A549 (cell line): ENCODE measurements around the gene PRKN. TPM values are rescaled to one million over a fixed set of nuclear protein-coding genes. Genes with fewer than 3 reads are reported as not detected.

Experiments used
- ATAC-seq, 2 experiments: fragments of 200-7000 bp in 1 of 2; fragments of >200 bp in 1 of 2; cut with Nextera tagmentation in 1 of 2; cut with Tn5 transposase in 1 of 2; 3 replicates each; pipeline versions ENCODE4 v1.8.0 to v1.9.1; 2018 to 2020; ENCODE audit warnings: mild to moderate bottlenecking in 1 of 2, moderate library complexity in 1 of 2
- CTCF ChIA-PET: fragments of 300-600 bp; sonication (Branson Sonifier 250); formaldehyde crosslinking; extraction: SDS; loops from one replicate; lab custom pipeline; 2021; ENCODE audit warnings: antibody characterized with exemption, inconsistent platforms; lab: Yijun Ruan, JAX
- POLR2A ChIA-PET: fragments of 350-600 bp; formaldehyde crosslinking; extraction: SDS; loops from one replicate; lab custom pipeline; 2021; ENCODE audit warnings: antibody characterized with exemption, inconsistent platforms; lab: Yijun Ruan, JAX
- DNase-seq, 2 experiments: peaks; one replicate each; pipeline versions ENCODE4 v3.0.0 to v3.0.0-alpha.2; 2011 to 2016; ENCODE audit warnings: low read depth in 1 of 2, low spot score in 1 of 2
- FAIRE-seq: peaks from 2 replicates; lab custom pipeline; 2011; peaks lifted over from hg19 to GRCh38; lab: Jason Lieb, UNC
- H3K27ac ChIP-seq, 2 experiments: fragments of >200 bp; sonication (Bioruptor Twin); formaldehyde crosslinking; 3 replicates each; pipeline ENCODE4 v1.5.1; 2016 to 2017
- H3K4me1 ChIP-seq: fragments of >200 bp; sonication (Bioruptor Twin); formaldehyde crosslinking; 3 replicates; pipeline ENCODE4 v1.6.1; 2016
- H3K4me2 ChIP-seq: fragments of >200 bp; sonication (Bioruptor Twin); formaldehyde crosslinking; 3 replicates; pipeline ENCODE4 v1.6.1; 2016
- H3K4me3 ChIP-seq: fragments of >200 bp; sonication (Bioruptor Twin); formaldehyde crosslinking; 3 replicates; pipeline ENCODE4 v1.5.1; 2016
- H3K9me3 ChIP-seq: fragments of >200 bp; sonication (Bioruptor Twin); formaldehyde crosslinking; 3 replicates; pipeline ENCODE4 v1.6.1; 2016
- BCL3 ChIP-seq: fragments of >200 bp; sonication (Bioruptor Twin); formaldehyde crosslinking; IDR thresholded peaks from 3 replicates; pipeline ENCODE4 v1.6.1; 2016
- BHLHE40 ChIP-seq: IDR thresholded peaks from 2 replicates; pipeline ENCODE4 v1.6.1; 2012; ENCODE audit warnings: low read depth, low read length, inconsistent platforms
- CBX2 ChIP-seq: fragments of 200-600 bp; sonication (generic); IDR thresholded peaks from 2 replicates; pipeline ENCODE4 v1.6.1; 2016; ENCODE audit warnings: low read depth, mild to moderate bottlenecking, borderline replicate concordance
- CBX8 ChIP-seq: fragments of 200-600 bp; sonication (generic); IDR thresholded peaks from 2 replicates; pipeline ENCODE4 v1.6.1; 2016
- CHD2 ChIP-seq: fragments of 150-350 bp; IDR thresholded peaks from 2 replicates; pipeline ENCODE4 v1.6.1; 2014; ENCODE audit warnings: low read length; ENCODE audit not compliant: partially characterized antibody
- CHD4 ChIP-seq: fragments of 200-600 bp; sonication (generic); IDR thresholded peaks from 2 replicates; pipeline ENCODE4 v1.6.1; 2016; ENCODE audit warnings: antibody characterized with exemption, mild to moderate bottlenecking, borderline replicate concordance
- CTCF ChIP-seq: fragments of >200 bp; sonication (Bioruptor Twin); formaldehyde crosslinking; IDR thresholded peaks from 3 replicates; pipeline ENCODE4 v1.5.1; 2016
- EHMT2 ChIP-seq: fragments of 200-600 bp; sonication (generic); IDR thresholded peaks from 2 replicates; pipeline ENCODE4 v1.6.1; 2016; ENCODE audit warnings: antibody characterized with exemption, low read depth, mild to moderate bottlenecking, moderate library complexity
- EP300 ChIP-seq, 2 experiments: fragments of >200 bp; sonication (Bioruptor Twin); formaldehyde crosslinking; IDR thresholded peaks; 2 replicates in 1 of 2; 3 replicates in 1 of 2; pipeline ENCODE4 v1.6.1; 2016 to 2017
- FOSB ChIP-seq: fragments of 250-450 bp; sonication (Bioruptor Pico); IDR thresholded peaks from 2 replicates; pipeline ENCODE4 v1.5.0; 2020; ENCODE audit warnings: mild to moderate bottlenecking, moderate library complexity
- FOSL2 ChIP-seq, 2 experiments: fragments of 450-650 bp in 1 of 2; fragments of >200 bp in 1 of 2; sonication (Bioruptor Twin) in 1 of 2; formaldehyde crosslinking; IDR thresholded peaks; 2 replicates each; pipeline versions ENCODE4 v1.5.0 to v1.6.1; 2016 to 2020; ENCODE audit warnings: mild to moderate bottlenecking in 1 of 2, moderate library complexity in 1 of 2
- FOXS1 ChIP-seq: fragments of 250-450 bp; sonication (Bioruptor Pico); IDR thresholded peaks from 2 replicates; pipeline ENCODE4 v1.5.0; 2020; ENCODE audit warnings: mild to moderate bottlenecking, moderate library complexity
- HDAC2 ChIP-seq: fragments of 200-600 bp; sonication (generic); IDR thresholded peaks from 2 replicates; pipeline ENCODE4 v1.6.1; 2016
- HEYL ChIP-seq: fragments of 250-450 bp; sonication (Bioruptor Pico); IDR thresholded peaks from 2 replicates; pipeline ENCODE4 v1.8.0; 2021; ENCODE audit warnings: mild to moderate bottlenecking, moderate library complexity
- HOXA7 ChIP-seq: fragments of 250-450 bp; sonication (Bioruptor Pico); IDR thresholded peaks from 2 replicates; pipeline ENCODE4 v1.5.0; 2020; ENCODE audit warnings: mild to moderate bottlenecking, moderate library complexity
- KDM1A ChIP-seq: fragments of 200-600 bp; sonication (generic); IDR thresholded peaks from 2 replicates; pipeline ENCODE4 v1.6.1; 2016; ENCODE audit warnings: low read depth, mild to moderate bottlenecking
- MAFK ChIP-seq: fragments of 450-650 bp; IDR thresholded peaks from 2 replicates; pipeline ENCODE4 v1.6.1; 2014; ENCODE audit not compliant: partially characterized antibody
- MAX ChIP-seq: IDR thresholded peaks from 2 replicates; pipeline ENCODE4 v1.6.1; 2012
- MYC ChIP-seq: IDR thresholded peaks from 2 replicates; pipeline ENCODE4 v1.6.1; 2012; ENCODE audit warnings: mild to moderate bottlenecking, inconsistent platforms, low read length, improper control_type of control experiment, borderline replicate concordance
- NFE2L2 ChIP-seq: fragments of 150-350 bp; conservative IDR thresholded peaks from 2 replicates; pipeline ENCODE4 v1.6.1; 2014; ENCODE audit warnings: low read length
- PBX3 ChIP-seq: IDR thresholded peaks from 2 replicates; pipeline ENCODE4 v1.6.1; 2012
- POLR2A ChIP-seq: IDR thresholded peaks from 2 replicates; pipeline ENCODE4 v1.6.1; 2012; ENCODE audit warnings: mild to moderate bottlenecking, low read length
- POLR2AphosphoS2 ChIP-seq: conservative IDR thresholded peaks from 2 replicates; pipeline ENCODE4 v1.6.1; 2012; ENCODE audit warnings: low read length, improper control_type of control experiment, inconsistent platforms
- RCOR1 ChIP-seq: fragments of 150-350 bp; IDR thresholded peaks from 2 replicates; pipeline ENCODE4 v1.6.1; 2014; ENCODE audit warnings: antibody characterized with exemption, low read length, low read depth
- SMC3 ChIP-seq: fragments of >200 bp; sonication (Bioruptor Twin); formaldehyde crosslinking; IDR thresholded peaks from 3 replicates; pipeline ENCODE4 v1.6.1; 2018; ENCODE audit warnings: inconsistent platforms
- SREBF2 ChIP-seq: fragments of 450-650 bp; IDR thresholded peaks from 2 replicates; pipeline ENCODE4 v1.6.1; 2014; ENCODE audit warnings: mild to moderate bottlenecking, moderate library complexity
- USF2 ChIP-seq: fragments of 450-650 bp; IDR thresholded peaks from 2 replicates; pipeline ENCODE4 v1.6.1; 2014; ENCODE audit warnings: antibody characterized with exemption
- ZFP36 ChIP-seq: fragments of 450-650 bp; IDR thresholded peaks from 2 replicates; pipeline ENCODE4 v1.6.1; 2014; ENCODE audit warnings: borderline replicate concordance; ENCODE audit not compliant: partially characterized antibody
- ZSCAN20 ChIP-seq: fragments of 250-450 bp; sonication (Bioruptor Pico); IDR thresholded peaks from 2 replicates; pipeline ENCODE4 v1.8.0; 2022; ENCODE audit warnings: mild to moderate bottlenecking, moderate library complexity
- WGBS: methylation state at CpG from one replicate; pipeline ENCODE4 v1.1.6; 2017; ENCODE audit errors: missing lambda C conversion rate; 5-methylcytosine and 5-hydroxymethylcytosine counted together
- polyA plus RNA-seq, 4 experiments: library from polyadenylated mRNA; depleted of rRNA in 3 of 4; stranded (reverse); fragments of >200 nt; fragmentation: RNase III in 1 of 4; extraction: RNeasy Plus Mini Kit Qiagen cat#74134 plus additional on column Dnase treatment in 1 of 4; gene quantifications; 2 replicates in 3 of 4; 3 replicates in 1 of 4; pipeline ENCODE4 v1.2.3, GENCODE V29; 2011 to 2017

Gene PRKN
- polyA plus RNA-seq, 2 of the 4 experiments (the other 2 are of a cell fraction): 0.36 to 0.39 TPM

GRCh38 chr6:161341638-161342037 lies 1385.9 kb downstream of the PRKN start:
- POLR2A ChIA-PET: no interaction called here
- no peak for FAIRE-seq

GRCh38 chr6:161338015-161338414 lies 1389.6 kb downstream of the PRKN start:
- H3K4me2 ChIP-seq: no peak overlapping the region
- ChIA-PET POLR2A (no interaction called here), CTCF (no interaction called here)
- no peak for FAIRE-seq
- H3K9me3 ChIP-seq: no peaks in the 10 kb centered on the region
- TF ChIP-seq CTCF (no peak), BCL3 (no peak), HOXA7 (CRISPR knock-in tag) (no peak), MAFK (peak; percentile 37), BHLHE40 (no peak), FOSB (CRISPR knock-in tag) (no peak), MAX (no peak)
- no peak for ATAC-seq
- no peaks in the 10 kb centered on the region for H3K4me1 ChIP-seq
- no peak overlapping the region for H3K4me3 ChIP-seq
- DNase-seq: no peak
- 40% methylated on average over 3 of the region's 3 CpGs for WGBS
- H3K27ac ChIP-seq: no peak overlapping the region

More at GRCh38 chr6:161341638-161342037, 1385.9 kb downstream of the PRKN start:
- CTCF ChIA-PET: interaction anchor here (0.6 kb wide), 1 partner anchor 760 kb away, joined by 3 read pairs; no protein-coding TSS in a partner anchor
- TF ChIP-seq CBX8 (no peak), POLR2A (no peak), CHD2 (no peak), SMC3 (no peak), MAFK (no peak), ZSCAN20 (CRISPR knock-in tag) (no peak), CHD4 (no peak), POLR2AphosphoS2 (no peak), HDAC2 (no peak)
- Histone ChIP-seq H3K4me1 (no peaks in the 10 kb centered on the region), H3K4me2 (no peak overlapping the region), H3K4me3 (no peak overlapping the region), H3K27ac (no peak overlapping the region), H3K9me3 (no peaks in the 10 kb centered on the region)
- ATAC-seq (no peak), DNase-seq (no peak)
- WGBS: 60% methylated on average over 4 of the region's 4 CpGs

GRCh38 chr6:161336479-161336878 lies 1391.1 kb downstream of the PRKN start:
- 59% methylated on average over 1 of the region's 1 CpG for WGBS
- ChIA-PET POLR2A (no interaction called here), CTCF (interaction anchor here (1.4 kb wide), 1 partner anchor 34 kb away, joined by 5 read pairs; no protein-coding TSS in a partner anchor)
- H3K4me2 ChIP-seq: no peak overlapping the region
- H3K9me3 ChIP-seq: no peaks in the 10 kb centered on the region
- no peak overlapping the region for H3K4me3 ChIP-seq
- H3K27ac ChIP-seq: no peak overlapping the region
- no peak for DNase-seq
- no peak for FAIRE-seq
- H3K4me1 ChIP-seq: no peaks in the 10 kb centered on the region
- TF ChIP-seq KDM1A (no peak), USF2 (no peak), HEYL (no peak), RCOR1 (no peak), POLR2A (no peak), EP300 (IDR thresholded peaks at IDR 0.05) (no peak), MYC (no peak), EHMT2 (no peak), FOXS1 (no peak), SMC3 (no peak), CBX2 (no peak), FOSL2 (IDR thresholded peaks at IDR 0.05) (no peak), FOSL2 (CRISPR knock-in tag; IDR thresholded peaks at IDR 0.05) (no peak), PBX3 (no peak), ZSCAN20 (CRISPR knock-in tag) (no peak), MAX (no peak), ZFP36 (no peak), SREBF2 (no peak), NFE2L2 (no peak), HOXA7 (CRISPR knock-in tag) (no peak), MAFK (no peak)
- no peak for ATAC-seq
